SU-DHL-6 (cell line): ENCODE results near the gene TUSC1.

Experiments
- H2AFZ ChIP-seq: fragments of 200-600 bp; sonication (generic); 2 replicates; pipeline ENCODE4 v1.6.1; 2014; ENCODE audit warnings: low read depth, mild to moderate bottlenecking, moderate library complexity, mixed read lengths, antibody characterized with exemption, low read length; ENCODE audit not compliant: severe bottlenecking
- H3F3A ChIP-seq: fragments of 200-600 bp; shearing (Covaris generic); 2 replicates; pipeline ENCODE4 v1.6.0; 2016; ENCODE audit warnings: antibody characterized with exemption, mild to moderate bottlenecking; ENCODE audit not compliant: insufficient read depth
- H3K27ac ChIP-seq: fragments of 200-600 bp; sonication (generic); 2 replicates; pipeline ENCODE4 v1.5.1; 2016; ENCODE audit warnings: low read depth, mild to moderate bottlenecking, low read length, moderate library complexity, mixed read lengths
- H3K27me3 ChIP-seq: fragments of 200-600 bp; sonication (generic), shearing (Covaris generic); 2 replicates; pipeline ENCODE4 v1.6.0; 2014; ENCODE audit warnings: mild to moderate bottlenecking, low read length
- H3K36me3 ChIP-seq: fragments of 200-600 bp; sonication (generic); 2 replicates; pipeline ENCODE4 v1.6.1; 2014; ENCODE audit warnings: mild to moderate bottlenecking, low read length, mixed read lengths
- H3K4me2 ChIP-seq: fragments of 300-600, 200-600 bp; shearing (Covaris generic), sonication (generic); 2 replicates; pipeline ENCODE4 v1.6.0; 2014; ENCODE audit warnings: low read length, low read depth, mild to moderate bottlenecking; ENCODE audit not compliant: poor library complexity, severe bottlenecking
- H3K4me3 ChIP-seq: fragments of 200-600 bp; sonication (generic); 2 replicates; pipeline ENCODE4 v1.5.1; 2014; ENCODE audit warnings: antibody characterized with exemption, low read length, mild to moderate bottlenecking, mixed read lengths; ENCODE audit not compliant: insufficient read depth, poor library complexity, severe bottlenecking
- H3K79me2 ChIP-seq: fragments of 200-600 bp; sonication (generic); 2 replicates; pipeline ENCODE4 v1.6.1; 2014; ENCODE audit warnings: mild to moderate bottlenecking, low read length, moderate library complexity; ENCODE audit not compliant: insufficient read depth
- H3K9ac ChIP-seq: fragments of 200-600 bp; sonication (generic); 2 replicates; pipeline ENCODE4 v1.7.0; 2014; ENCODE audit warnings: mild to moderate bottlenecking, low read length
- H3K9me2 ChIP-seq: fragments of 200-600 bp; sonication (generic); replicated peaks from 2 replicates; pipeline ENCODE4 v1.6.1; 2014; ENCODE audit warnings: low read length; ENCODE audit not compliant: insufficient read depth
- H3K9me3 ChIP-seq: fragments of 200-600 bp; sonication (generic); 2 replicates; pipeline ENCODE4 v1.6.1; 2014; ENCODE audit warnings: low read length, mixed read lengths; ENCODE audit not compliant: insufficient read depth
- H4K20me1 ChIP-seq: fragments of 200-600 bp; sonication (generic); 2 replicates; pipeline ENCODE4 v1.6.1; 2014; ENCODE audit warnings: low read depth, mild to moderate bottlenecking, antibody characterized with exemption, low read length, moderate library complexity, mixed read lengths
- CTCF ChIP-seq: fragments of 200-600 bp; sonication (generic); IDR thresholded peaks from one replicate; pipeline ENCODE4 v1.5.1; 2017; ENCODE audit warnings: antibody characterized with exemption, mild to moderate bottlenecking, low read length, moderate library complexity; ENCODE audit not compliant: insufficient read depth, poor library complexity, severe bottlenecking
- EZH2phosphoT487 ChIP-seq: fragments of 200-600 bp; sonication (generic), shearing (Covaris generic); conservative IDR thresholded peaks from 2 replicates; pipeline ENCODE4 v1.6.1; 2018; ENCODE audit warnings: mild to moderate bottlenecking, antibody characterized with exemption, low read length, moderate library complexity, mixed read lengths

Gene TUSC1

DNA sequence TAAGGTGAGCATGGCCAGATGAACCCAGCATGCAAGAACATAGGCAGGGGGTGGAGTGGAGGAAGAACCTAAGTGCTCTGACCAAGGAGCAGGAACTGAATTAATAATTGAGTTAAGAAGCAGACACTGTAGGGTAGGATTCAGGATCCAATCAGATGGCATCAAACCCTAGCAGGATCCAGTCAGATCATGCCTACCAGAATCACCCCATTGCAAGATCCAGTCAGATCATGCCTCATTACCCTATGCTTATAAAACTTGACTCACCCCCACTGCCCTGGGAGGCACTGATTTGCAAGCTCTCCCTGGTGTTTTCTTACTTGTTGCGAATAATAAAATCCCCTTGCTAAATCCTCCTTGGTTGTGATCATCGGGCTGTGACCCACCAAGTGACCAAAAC is 19.7 kb downstream of the TUSC1 start:
- H3K9me3 ChIP-seq: no peaks in the 10 kb centered on the region; the same call in 1 of the 2 replicates
- H2AFZ ChIP-seq: no peak overlapping the region
- H4K20me1 ChIP-seq: no peaks in the 10 kb centered on the region
- no peak overlapping the region for H3K4me2 ChIP-seq
- no peaks in the 10 kb centered on the region for H3K9me2 ChIP-seq
- H3K79me2 ChIP-seq: no peaks in the 10 kb centered on the region
- H3K9ac ChIP-seq: no peak overlapping the region
- H3K27ac ChIP-seq: no peak overlapping the region
- no peaks in the 10 kb centered on the region for H3F3A ChIP-seq
- no peaks in the 10 kb centered on the region for H3K36me3 ChIP-seq
- no peak overlapping the region for H3K4me3 ChIP-seq
- no peaks in the 10 kb centered on the region for H3K27me3 ChIP-seq
- TF ChIP-seq EZH2phosphoT487 (no peak), CTCF (no peak)

DNA sequence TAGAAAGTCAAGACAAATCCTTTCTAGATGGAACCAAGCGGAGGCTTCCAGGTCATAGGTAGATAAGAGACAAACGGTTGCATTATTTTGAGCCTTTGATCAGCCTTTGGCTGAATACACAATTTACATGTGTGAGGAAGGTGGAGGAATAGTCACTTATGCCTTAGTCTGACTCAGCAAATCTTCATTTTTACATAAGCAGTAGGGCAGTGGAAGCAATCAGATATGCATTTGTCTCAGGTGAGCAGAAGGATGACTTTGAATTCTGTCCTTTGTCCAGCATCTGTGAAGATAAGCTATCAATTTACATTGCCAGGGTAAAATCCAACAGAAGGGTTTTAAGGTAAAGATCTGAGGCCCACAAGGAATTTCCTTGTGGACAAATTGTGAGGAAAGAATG is 23.8 kb downstream of the TUSC1 start:
- TF ChIP-seq CTCF (no peak), EZH2phosphoT487 (no peak)
- no peaks in the 10 kb centered on the region for H3K79me2 ChIP-seq
- no peak overlapping the region for H3K9ac ChIP-seq
- no peaks in the 10 kb centered on the region for H3K27me3 ChIP-seq
- 0 out of 2 replicates have a peak, but pooled peaks cover 2% of the 10 kb centered on the region for H4K20me1 ChIP-seq
- no peak overlapping the region for H2AFZ ChIP-seq
- H3K36me3 ChIP-seq: no peaks in the 10 kb centered on the region
- H3K9me2 ChIP-seq: no peaks in the 10 kb centered on the region
- no peaks in the 10 kb centered on the region for H3F3A ChIP-seq
- no peaks in the 10 kb centered on the region for H3K9me3 ChIP-seq
- H3K4me3 ChIP-seq: no peak overlapping the region
- no peak overlapping the region for H3K27ac ChIP-seq
- no peak overlapping the region for H3K4me2 ChIP-seq

- H3F3A ChIP-seq: no peaks in the 10 kb centered on the region
- no peak overlapping the region for H3K4me2 ChIP-seq
- H4K20me1 ChIP-seq: 0 out of 2 replicates have a peak, but pooled peaks cover 2% of the 10 kb centered on the region
- no peaks in the 10 kb centered on the region for H3K36me3 ChIP-seq
- no peak overlapping the region for H2AFZ ChIP-seq
- H3K4me3 ChIP-seq: no peak overlapping the region
- H3K9ac ChIP-seq: no peak overlapping the region
- TF ChIP-seq EZH2phosphoT487: no peak
- TF ChIP-seq CTCF: no peak
- H3K9me2 ChIP-seq: no peaks in the 10 kb centered on the region
- H3K9me3 ChIP-seq: no peaks in the 10 kb centered on the region
- no peaks in the 10 kb centered on the region for H3K79me2 ChIP-seq
- H3K27ac ChIP-seq: no peak overlapping the region
- H3K27me3 ChIP-seq: no peaks in the 10 kb centered on the region
These were observed 30.1 kb downstream of the TUSC1 start for GRCh38 chr9:25648116-25648515.
